Measurements from ENCODE around the gene HARS1.

DNA sequence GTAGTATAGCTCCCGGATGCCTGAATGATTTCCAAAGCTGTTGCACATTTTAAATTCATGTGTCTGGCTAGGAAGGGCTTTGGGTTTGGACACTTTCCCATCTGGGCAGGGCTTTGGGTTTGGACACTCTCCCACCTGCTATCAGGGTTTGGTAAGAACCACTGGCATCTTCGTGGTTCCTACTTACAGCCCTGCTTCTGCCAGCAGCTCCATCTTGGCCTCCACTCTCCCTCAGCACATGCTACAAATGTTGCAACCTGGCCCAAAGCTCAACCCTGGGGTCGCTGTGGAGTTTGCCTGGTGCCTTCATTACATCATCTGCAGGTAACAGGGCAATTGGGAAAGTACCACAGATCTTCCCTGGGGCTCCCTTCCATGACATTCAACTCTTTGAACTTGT lies 48.5 kb downstream of the HARS1 start:
- TF ChIP-seq, protein P1, sequence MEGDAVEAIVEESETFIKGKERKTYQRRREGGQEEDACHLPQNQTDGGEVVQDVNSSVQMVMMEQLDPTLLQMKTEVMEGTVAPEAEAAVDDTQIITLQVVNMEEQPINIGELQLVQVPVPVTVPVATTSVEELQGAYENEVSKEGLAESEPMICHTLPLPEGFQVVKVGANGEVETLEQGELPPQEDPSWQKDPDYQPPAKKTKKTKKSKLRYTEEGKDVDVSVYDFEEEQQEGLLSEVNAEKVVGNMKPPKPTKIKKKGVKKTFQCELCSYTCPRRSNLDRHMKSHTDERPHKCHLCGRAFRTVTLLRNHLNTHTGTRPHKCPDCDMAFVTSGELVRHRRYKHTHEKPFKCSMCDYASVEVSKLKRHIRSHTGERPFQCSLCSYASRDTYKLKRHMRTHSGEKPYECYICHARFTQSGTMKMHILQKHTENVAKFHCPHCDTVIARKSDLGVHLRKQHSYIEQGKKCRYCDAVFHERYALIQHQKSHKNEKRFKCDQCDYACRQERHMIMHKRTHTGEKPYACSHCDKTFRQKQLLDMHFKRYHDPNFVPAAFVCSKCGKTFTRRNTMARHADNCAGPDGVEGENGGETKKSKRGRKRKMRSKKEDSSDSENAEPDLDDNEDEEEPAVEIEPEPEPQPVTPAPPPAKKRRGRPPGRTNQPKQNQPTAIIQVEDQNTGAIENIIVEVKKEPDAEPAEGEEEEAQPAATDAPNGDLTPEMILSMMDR (IDR thresholded peaks at IDR 0.05; ENCODE audit: low read depth, low read length), result no peak
- no peak for TF ChIP-seq EZH2phosphoT487 (IDR thresholded peaks at IDR 0.05; ENCODE audit: low read depth)
